Measurements from ENCODE around the gene TRAFD1.

The TRAFD1 gene

GRCh38 chr12:112175361-112176155, 50.2 kb downstream of the TRAFD1 start:
- FAIRE-seq (no peak), DNase-seq (ENCODE audit: low spot score) (no peak)

DNA sequence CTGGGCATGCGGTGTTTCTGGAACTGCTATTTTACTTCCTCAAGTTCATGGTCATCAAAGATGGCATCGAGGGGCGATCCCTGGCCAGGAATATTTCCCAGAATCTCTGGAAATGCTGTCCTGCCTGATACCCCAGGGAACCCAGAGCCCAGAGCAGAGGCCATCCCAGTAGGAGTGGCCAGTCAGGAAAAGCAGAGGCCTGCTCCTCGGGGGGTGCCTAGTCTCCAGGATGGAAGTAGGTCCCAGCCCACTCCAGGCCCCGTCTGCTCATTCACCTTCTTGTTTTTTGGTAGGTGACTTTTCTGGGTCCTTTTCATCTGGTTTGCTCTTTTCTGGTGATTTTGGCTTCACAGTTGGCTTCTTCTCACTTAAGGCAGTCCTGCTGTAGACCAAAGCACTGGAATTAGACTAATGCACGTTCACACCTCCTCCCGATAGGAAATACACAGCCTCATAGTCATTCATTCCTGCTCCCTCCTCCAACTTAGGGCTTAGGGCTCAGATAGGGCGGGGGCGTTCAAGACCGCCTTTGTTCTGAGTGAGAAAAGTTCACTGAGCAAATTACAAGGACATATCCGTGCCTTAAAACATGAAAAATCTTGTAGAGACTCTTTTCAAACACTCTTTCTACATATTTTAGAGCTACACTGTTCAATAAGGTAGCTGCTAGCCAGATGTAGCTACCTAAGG, 51.1 kb downstream of the TRAFD1 start:
- DNase-seq (ENCODE audit: low spot score) (no peak), FAIRE-seq (no peak)

DNA sequence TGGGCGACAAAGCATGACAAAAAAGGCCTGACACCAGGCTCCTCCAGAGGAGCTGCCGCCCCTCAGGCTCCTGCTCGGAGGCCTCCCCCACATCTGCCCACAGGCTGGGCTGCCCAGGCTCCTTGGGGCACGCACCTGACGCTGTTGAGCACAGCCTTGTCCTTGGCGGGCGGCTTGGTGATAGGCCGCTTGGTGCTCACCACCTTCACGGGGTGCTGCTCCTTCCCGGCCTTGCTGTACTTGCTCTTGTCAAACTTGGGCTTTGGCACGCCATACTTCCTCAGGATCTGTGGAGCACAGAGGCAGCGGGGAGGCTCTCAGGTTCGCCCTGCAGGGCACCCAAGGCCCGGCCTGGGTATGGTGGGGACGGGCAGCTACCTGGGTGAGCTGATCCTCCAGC, 53.4 kb downstream of the TRAFD1 start:
- FAIRE-seq (no peak), DNase-seq (ENCODE audit: low spot score) (no peak)

DNA sequence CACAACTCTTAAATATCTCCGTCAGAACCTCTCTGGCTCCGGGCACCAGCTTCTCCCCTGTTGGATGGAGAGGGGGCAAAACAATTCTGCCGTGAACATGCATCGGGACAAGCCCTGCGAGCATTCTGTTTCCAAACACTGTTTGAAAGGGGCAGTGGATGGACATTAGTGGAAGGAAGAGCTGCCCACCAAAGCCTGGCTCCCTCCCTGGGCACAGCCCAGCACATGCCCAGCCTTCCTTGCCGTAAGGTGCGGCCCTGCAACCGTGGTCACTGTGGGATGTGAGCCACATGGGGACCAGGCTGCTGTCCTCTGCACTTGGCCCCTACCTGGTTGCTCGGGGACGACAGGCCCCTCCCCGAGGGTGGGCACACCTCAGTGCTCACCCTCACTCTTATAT, 54.0 kb downstream of the TRAFD1 start:
- FAIRE-seq, result no peak
- DNase-seq (ENCODE audit: low spot score), result no peak

GRCh38 chr12:112179916-112180315, 54.6 kb downstream of the TRAFD1 start:
- DNase-seq (ENCODE audit: low spot score), result no peak
- FAIRE-seq, result no peak

GRCh38 chr12:112180422-112180821, 55.1 kb downstream of the TRAFD1 start:
- FAIRE-seq, result no peak

DNA sequence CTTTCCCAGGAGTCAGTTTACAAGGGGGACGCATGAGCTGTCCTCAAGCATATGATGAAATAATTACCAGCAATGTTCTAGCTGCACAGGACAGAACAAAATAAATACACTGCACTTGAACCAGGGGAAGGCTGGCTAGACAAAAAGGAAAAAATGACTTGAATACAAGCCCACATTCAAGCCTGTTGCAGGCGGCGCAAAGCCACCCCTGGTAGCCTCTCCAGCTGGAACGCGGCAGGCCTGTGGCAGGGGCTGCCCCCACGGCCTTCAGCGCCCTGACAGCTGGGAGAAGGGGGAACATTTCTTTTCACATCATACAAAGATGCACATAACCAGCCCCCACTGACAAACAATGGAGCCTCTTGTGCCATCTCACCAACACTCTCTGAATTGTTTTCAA, 57.1 kb downstream of the TRAFD1 start:
- no peak for FAIRE-seq
- DNase-seq (ENCODE audit: low spot score), result no peak

More at GRCh38 chr12:112180422-112180821, 55.1 kb downstream of the TRAFD1 start:
- DNase-seq (ENCODE audit: low spot score), result no peak

GRCh38 chr12:112183141-112184021, 58.0 kb downstream of the TRAFD1 start:
- FAIRE-seq, result no peak

GRCh38 chr12:112184056-112184887, 58.9 kb downstream of the TRAFD1 start:
- no peak for DNase-seq (ENCODE audit: low spot score)
- no peak for FAIRE-seq

More at GRCh38 chr12:112183141-112184021, 58.0 kb downstream of the TRAFD1 start:
- DNase-seq (ENCODE audit: low spot score), result no peak

DNA sequence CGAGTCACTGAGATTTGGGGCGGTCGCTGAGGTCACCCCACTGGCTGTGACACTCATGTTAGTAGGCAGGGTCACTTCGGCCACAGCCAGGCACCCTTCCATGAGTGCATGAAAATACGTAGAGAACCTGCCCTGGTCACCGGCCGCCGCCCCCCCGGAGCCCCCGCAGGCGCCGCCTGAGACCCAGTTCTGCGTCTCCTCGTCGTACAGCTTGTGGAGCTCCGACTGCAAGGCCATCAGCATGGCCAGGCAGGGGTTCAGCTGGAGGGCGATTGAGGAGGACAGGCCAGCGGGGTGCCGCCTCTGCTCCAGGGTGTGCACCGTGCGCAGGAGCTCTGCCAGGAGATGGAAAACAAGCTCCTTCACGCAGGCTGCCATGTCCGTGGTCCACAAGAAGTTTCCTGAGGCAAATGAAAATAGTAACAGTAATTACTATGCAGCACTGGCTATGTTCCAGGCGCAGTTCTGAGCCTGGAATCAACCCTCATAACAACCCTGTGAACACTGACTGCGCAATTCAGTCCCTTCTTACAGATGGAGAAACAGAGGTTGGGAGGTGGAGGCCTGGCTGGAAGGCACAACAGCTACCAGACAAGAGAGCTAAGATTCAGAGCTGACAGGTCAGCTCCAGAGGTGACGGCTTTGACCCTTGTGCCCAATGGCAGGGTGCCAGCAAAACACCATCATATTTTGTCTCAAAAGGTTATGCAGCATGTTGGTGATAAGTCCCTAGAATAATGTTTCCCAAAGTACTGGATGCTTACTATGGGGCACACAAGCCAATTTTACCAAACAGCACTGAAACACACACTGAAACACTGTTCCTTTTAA, 59.9 kb downstream of the TRAFD1 start:
- FAIRE-seq (no peak), DNase-seq (ENCODE audit: low spot score) (no peak)

DNA sequence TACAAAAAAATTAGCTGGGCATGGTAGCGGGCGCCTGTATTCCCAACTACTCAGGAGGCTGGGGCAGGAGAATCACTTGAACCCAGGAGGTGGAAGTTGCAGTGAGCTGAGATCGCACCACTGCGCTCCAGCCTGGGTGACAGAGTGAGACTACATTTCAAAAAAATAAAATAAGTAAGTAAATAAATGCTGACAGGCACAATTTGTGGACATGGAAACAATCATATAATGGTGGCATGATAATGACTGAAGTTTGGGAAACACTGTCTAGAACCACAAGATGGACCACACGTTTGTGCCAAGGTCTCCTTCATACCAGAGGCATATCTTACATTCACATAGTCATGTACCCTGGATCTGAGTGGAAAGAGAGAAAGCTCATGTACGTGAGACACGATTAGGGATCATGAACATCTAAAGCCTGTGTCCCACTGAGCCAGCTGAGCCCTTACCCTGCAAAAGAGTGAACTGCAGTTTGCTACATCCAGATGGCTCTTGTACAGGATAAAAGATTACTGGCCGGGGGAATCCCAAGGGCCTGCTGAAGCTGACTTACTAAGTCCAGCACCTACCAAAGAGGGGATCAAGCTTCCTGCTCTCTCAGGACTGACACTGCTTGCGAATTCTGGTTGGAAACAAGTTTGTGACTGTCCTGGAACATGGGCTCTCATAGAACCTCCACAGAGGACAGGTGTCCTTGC, 62.9 kb downstream of the TRAFD1 start:
- no peak for FAIRE-seq

GRCh38 chr12:112190231-112191025, 65.1 kb downstream of the TRAFD1 start:
- FAIRE-seq (no peak), DNase-seq (ENCODE audit: low spot score) (no peak)

More for the DNA sequence above, 62.9 kb downstream of the TRAFD1 start:
- no peak for DNase-seq (ENCODE audit: low spot score)

- no peak for DNase-seq (ENCODE audit: low spot score)
Observed at GRCh38 chr12:112191201-112191600, 65.8 kb downstream of the TRAFD1 start.

GRCh38 chr12:112191840-112192321, 66.5 kb downstream of the TRAFD1 start:
- no peak for FAIRE-seq

More at GRCh38 chr12:112191201-112191600, 65.8 kb downstream of the TRAFD1 start:
- no peak for FAIRE-seq

GRCh38 chr12:112192475-112192874, 67.1 kb downstream of the TRAFD1 start:
- FAIRE-seq (no peak), DNase-seq (ENCODE audit: low spot score) (no peak)

More at GRCh38 chr12:112191840-112192321, 66.5 kb downstream of the TRAFD1 start:
- DNase-seq (ENCODE audit: low spot score), result no peak

DNA sequence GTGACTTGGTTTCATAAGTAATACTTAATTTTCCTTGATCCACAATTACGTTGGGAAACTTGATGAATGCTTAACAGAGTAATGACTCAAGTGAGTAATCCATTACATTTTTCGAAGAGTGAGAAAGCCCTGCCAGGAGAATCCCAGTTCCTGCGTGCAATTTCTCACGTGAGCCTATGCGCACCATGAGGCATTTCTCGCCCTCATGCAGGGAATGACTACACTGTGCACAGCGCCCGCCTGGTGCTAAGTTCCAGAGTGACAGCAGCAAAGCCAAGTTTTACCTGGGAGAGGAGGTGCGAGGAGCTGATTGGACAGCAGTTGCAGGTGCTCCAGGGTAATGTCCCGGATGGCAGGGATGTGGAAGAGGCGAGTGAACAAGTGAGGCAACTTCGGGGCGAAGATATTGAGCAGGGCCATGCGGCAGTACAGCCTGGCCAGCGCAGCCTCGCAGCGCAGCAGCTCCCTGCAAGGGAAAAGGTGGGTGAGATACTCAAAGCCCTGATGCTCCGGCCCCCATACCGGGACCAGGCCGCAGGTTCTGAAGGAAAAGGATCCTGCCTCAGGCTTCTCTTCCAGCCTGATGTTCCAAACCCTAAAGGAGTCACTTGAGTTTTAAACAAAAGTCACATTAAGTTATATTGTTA, 69.4 kb downstream of the TRAFD1 start:
- no peak for DNase-seq (ENCODE audit: low spot score)
- no peak for FAIRE-seq

- FAIRE-seq (no peak), DNase-seq (ENCODE audit: low spot score) (no peak)
Observed at GRCh38 chr12:112196196-112196875, 71.0 kb downstream of the TRAFD1 start.
